Activated T-cell treated with anti-CD3 and anti-CD28 coated beads, Interleukin-2, amount 50 U/mL, for 24 hours (primary cell): ENCODE results near the gene CREBZF.

Source experiments
- DNase-seq: peaks from one replicate; pipeline ENCODE4 v3.0.0-alpha.2; 2020
- H3K27ac Mint-ChIP-seq: 2 replicates; pipeline ENCODE4 v1.8.0; 2020; ENCODE audit warnings: mild to moderate bottlenecking, mixed read lengths
- H3K27me3 Mint-ChIP-seq: 2 replicates; pipeline ENCODE4 v1.8.0; 2020; ENCODE audit warnings: mixed read lengths
- H3K36me3 Mint-ChIP-seq: 2 replicates; pipeline ENCODE4 v1.8.0; 2020; ENCODE audit warnings: low read depth, mixed read lengths
- H3K4me1 Mint-ChIP-seq: 2 replicates; pipeline ENCODE4 v1.8.0; 2020; ENCODE audit warnings: low read depth, mixed read lengths
- H3K4me3 Mint-ChIP-seq: 2 replicates; pipeline ENCODE4 v1.8.0; 2020; ENCODE audit warnings: mild to moderate bottlenecking, moderate library complexity, mixed read lengths
- H3K9me3 Mint-ChIP-seq: 2 replicates; pipeline ENCODE4 v1.8.0; 2020; ENCODE audit warnings: mixed read lengths

Gene CREBZF

DNA sequence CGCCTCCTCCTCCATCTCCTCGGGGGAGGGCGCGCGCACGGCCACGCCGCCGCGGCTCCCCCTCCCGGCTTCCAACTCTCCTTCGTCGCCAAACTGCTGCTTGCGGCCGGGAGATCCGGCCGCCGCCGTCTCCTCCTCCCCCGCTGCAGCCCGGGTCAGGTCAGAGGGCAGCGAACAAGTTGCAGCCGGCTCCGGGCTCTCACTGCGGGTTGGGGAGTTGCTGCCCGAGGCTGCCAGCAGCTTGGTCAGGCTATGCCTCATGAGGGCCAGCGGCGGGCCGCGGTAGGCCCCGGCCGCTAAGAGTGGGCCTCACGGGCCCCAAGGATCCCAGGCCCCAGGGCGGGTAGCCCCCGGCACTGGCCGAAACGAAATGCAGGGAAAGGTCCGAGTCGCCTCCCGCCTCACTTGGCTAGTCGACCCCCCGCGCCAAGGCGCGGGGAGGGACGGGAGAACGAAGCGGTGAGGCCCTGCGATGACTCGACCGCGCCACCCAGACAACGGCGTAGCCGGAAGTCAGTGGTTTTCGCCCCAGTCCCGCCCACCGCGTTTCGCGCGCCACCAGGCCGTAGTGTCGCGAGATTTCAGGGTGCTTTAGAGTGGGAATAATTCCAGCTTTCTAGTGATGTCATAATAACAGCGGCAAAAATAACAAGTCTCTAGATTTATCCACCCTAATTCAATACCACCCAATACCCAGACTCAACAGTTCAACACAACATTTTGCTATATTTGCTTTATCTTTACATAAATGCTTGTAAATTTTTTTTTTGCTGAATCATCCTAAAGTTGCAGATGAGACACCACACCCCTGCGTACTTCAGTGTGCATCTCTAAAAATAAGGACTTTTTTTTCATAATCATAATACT lies at the start of gene CREBZF:
CREBZF (minus strand) TSS at position 515 of the 867 bp plus-strand sequence; CDS start at position 261, 254 bp downstream.
- H3K4me3 Mint-ChIP-seq: peak within 1 kb of the TSS; percentile 99
- H3K9me3 Mint-ChIP-seq: no peaks in the 10 kb centered on the region
- peak within 1 kb of the TSS; percentile 98 for H3K27ac Mint-ChIP-seq
- H3K27me3 Mint-ChIP-seq: no peaks in the 10 kb centered on the region
- peaks cover 47% of the 10 kb centered on the region for H3K36me3 Mint-ChIP-seq
- DNase-seq: peak; percentile 96
- peaks cover 30% of the 10 kb centered on the region for H3K4me1 Mint-ChIP-seq

DNA sequence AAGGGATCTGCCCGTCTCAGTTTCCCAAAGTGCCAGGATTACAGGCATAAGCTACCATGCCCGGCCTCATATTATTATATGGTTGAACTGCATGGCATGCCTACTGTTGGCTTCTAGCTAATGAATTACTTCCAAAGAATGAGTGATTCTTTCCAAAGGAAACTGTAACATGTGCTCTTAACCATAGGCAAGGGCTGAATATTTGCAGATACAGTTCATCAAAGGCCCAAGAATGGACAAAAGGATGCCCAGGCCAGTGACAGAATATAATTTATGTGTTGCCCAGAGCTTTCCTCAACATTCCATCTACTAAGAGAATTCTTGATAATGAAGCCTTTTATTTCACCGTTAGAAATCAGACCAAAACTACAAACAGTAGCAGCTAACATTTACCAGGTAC lies 48.0 kb upstream of the CREBZF start:
- no peak for DNase-seq
- H3K27me3 Mint-ChIP-seq: no peaks in the 10 kb centered on the region
- H3K4me3 Mint-ChIP-seq: no peak overlapping the region
- no peaks in the 10 kb centered on the region for H3K9me3 Mint-ChIP-seq
- H3K4me1 Mint-ChIP-seq: peaks cover 15% of the 10 kb centered on the region
- H3K27ac Mint-ChIP-seq: no peak overlapping the region
- H3K36me3 Mint-ChIP-seq: no peaks in the 10 kb centered on the region

GRCh38 chr11:85710917-85711316 lies 46.0 kb upstream of the CREBZF start:
- H3K27me3 Mint-ChIP-seq: no peaks in the 10 kb centered on the region
- no peak overlapping the region for H3K27ac Mint-ChIP-seq

GRCh38 chr11:85709941-85710702 lies 45.2 kb upstream of the CREBZF start:
- no peak overlapping the region for H3K4me3 Mint-ChIP-seq

More at GRCh38 chr11:85710917-85711316, 46.0 kb upstream of the CREBZF start:
- DNase-seq: no peak
- no peaks in the 10 kb centered on the region for H3K9me3 Mint-ChIP-seq
- no peak overlapping the region for H3K4me3 Mint-ChIP-seq
- peaks cover 2% of the 10 kb centered on the region for H3K4me1 Mint-ChIP-seq
- H3K36me3 Mint-ChIP-seq: no peaks in the 10 kb centered on the region

DNA sequence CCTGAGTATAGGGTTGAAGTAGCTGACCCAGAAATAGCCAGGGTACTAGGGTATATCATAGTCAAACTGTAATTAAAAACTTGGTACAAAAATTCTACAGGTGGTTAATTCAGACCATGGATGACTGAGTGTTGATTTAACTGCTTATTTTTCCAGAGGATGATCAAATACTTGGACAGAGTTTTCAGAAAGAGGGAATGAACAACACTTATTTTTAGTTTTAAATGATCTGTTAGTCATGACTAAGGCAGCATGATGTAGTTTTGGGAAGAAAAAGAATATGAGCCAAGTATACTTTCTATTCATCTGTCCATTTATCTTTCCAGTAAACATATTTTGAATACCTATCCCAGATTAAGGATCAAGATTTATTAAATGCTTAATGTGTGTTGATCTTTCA lies 40.9 kb upstream of the CREBZF start:
- no peak overlapping the region for H3K4me3 Mint-ChIP-seq
- no peaks in the 10 kb centered on the region for H3K27me3 Mint-ChIP-seq
- H3K27ac Mint-ChIP-seq: no peak overlapping the region
- H3K4me1 Mint-ChIP-seq: peaks cover 2% of the 10 kb centered on the region
- peaks cover 4% of the 10 kb centered on the region for H3K36me3 Mint-ChIP-seq
- H3K9me3 Mint-ChIP-seq: no peaks in the 10 kb centered on the region
- DNase-seq: no peak

More at GRCh38 chr11:85709941-85710702, 45.2 kb upstream of the CREBZF start:
- H3K4me1 Mint-ChIP-seq: peaks cover 2% of the 10 kb centered on the region
- no peak overlapping the region for H3K27ac Mint-ChIP-seq
- DNase-seq: no peak
- no peaks in the 10 kb centered on the region for H3K27me3 Mint-ChIP-seq
- H3K9me3 Mint-ChIP-seq: no peaks in the 10 kb centered on the region
- H3K36me3 Mint-ChIP-seq: no peaks in the 10 kb centered on the region

DNA sequence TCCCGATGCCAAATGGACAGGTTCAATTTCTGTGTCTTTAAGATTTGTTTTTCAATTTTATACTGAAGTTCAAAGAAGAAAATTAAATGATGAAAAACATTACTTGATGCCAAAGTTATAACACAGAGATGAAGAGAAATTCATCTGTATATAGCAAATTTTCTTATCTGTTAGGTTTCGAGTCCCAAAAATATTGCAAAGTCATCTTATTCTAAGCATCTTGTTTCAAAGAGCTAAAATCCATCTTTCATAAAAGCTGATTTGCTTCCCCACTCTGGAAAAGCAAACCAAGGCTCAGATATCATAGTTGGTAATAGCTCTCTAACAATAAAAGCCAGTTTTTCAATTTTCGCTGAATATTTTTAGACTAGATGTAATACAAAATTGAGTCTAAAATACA lies 40.0 kb upstream of the CREBZF start:
- Mint-ChIP-seq H3K27me3 (no peaks in the 10 kb centered on the region), H3K4me1 (peaks cover 11% of the 10 kb centered on the region), H3K9me3 (no peaks in the 10 kb centered on the region), H3K36me3 (peaks cover 4% of the 10 kb centered on the region), H3K4me3 (no peak overlapping the region), H3K27ac (no peak overlapping the region)
- DNase-seq: no peak

DNA sequence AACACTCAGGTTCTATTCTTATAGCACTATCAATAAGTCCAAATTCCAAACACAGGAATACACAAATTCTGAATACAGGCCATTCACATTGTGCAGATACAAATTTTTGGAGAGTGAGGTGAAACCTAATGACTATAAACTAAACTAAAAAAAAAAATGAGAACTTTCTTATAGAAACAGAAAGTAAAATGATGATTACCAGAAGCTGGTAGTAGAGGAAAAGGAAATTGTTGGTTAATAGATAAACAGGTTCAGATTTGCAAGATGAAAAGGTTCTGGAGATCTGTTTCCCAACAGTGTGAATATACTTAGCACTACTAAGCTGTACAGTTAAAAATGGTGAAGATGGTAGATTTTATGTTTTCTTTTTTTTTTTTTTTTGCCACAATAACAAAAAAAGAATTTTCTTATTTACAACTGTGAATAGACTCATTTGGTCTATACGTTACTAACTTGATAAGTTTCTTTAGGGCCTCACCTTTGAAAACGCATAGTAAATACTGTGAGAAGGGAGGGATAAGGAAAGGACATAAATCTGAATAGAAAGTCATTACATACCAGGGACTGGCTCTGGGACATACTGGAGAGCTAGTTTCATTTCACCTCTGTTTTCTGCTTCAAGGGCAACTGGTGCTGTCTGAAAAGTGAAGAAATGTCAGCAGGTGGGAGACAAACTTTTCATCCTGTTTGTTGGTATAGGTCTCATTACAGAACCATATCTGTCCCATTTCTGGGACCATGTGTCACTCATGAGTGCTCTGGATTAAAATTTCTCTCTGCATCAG lies 35.2 kb upstream of the CREBZF start:
- no peaks in the 10 kb centered on the region for H3K9me3 Mint-ChIP-seq
- peaks cover 6% of the 10 kb centered on the region for H3K36me3 Mint-ChIP-seq
- H3K4me3 Mint-ChIP-seq: peak overlapping the region; percentile 36
- DNase-seq: no peak
- H3K4me1 Mint-ChIP-seq: peaks cover 37% of the 10 kb centered on the region
- H3K27ac Mint-ChIP-seq: peak overlapping the region; percentile 78
- no peaks in the 10 kb centered on the region for H3K27me3 Mint-ChIP-seq

GRCh38 chr11:85698195-85698594 lies 33.3 kb upstream of the CREBZF start:
- H3K9me3 Mint-ChIP-seq: no peaks in the 10 kb centered on the region
- DNase-seq: no peak
- no peak overlapping the region for H3K4me3 Mint-ChIP-seq
- peaks cover 3% of the 10 kb centered on the region for H3K36me3 Mint-ChIP-seq
- H3K27ac Mint-ChIP-seq: peak overlapping the region; percentile 16
- H3K4me1 Mint-ChIP-seq: peaks cover 40% of the 10 kb centered on the region
- no peaks in the 10 kb centered on the region for H3K27me3 Mint-ChIP-seq

DNA sequence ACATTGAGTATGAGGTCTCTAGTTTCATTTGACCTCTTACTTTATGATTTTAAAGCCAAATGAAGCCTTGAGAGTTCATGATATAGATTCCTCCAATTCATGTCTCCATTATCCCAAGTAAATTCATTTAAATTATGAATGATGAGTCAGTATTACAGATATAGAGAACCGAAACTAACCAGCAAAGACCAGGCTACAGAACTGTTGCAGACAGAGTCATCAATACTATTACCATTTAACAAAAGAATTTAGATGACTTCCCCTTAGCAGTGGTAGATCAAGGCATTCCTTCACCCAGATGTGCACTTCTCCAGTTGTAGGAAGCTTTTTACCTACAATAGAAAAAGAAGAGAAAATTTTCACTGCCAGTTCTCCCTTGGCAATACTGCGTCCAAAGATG lies 32.8 kb upstream of the CREBZF start:
- H3K27ac Mint-ChIP-seq: no peak overlapping the region
- no peaks in the 10 kb centered on the region for H3K9me3 Mint-ChIP-seq
- peaks cover 5% of the 10 kb centered on the region for H3K36me3 Mint-ChIP-seq
- DNase-seq: no peak
- no peaks in the 10 kb centered on the region for H3K27me3 Mint-ChIP-seq
- no peak overlapping the region for H3K4me3 Mint-ChIP-seq
- peaks cover 40% of the 10 kb centered on the region for H3K4me1 Mint-ChIP-seq

- Mint-ChIP-seq H3K4me3 (no peak overlapping the region), H3K9me3 (no peaks in the 10 kb centered on the region), H3K27me3 (no peaks in the 10 kb centered on the region), H3K4me1 (peaks cover 35% of the 10 kb centered on the region), H3K27ac (no peak overlapping the region), H3K36me3 (peaks cover 5% of the 10 kb centered on the region)
- no peak for DNase-seq
Observed at GRCh38 chr11:85695546-85695945, 30.6 kb upstream of the CREBZF start.

DNA sequence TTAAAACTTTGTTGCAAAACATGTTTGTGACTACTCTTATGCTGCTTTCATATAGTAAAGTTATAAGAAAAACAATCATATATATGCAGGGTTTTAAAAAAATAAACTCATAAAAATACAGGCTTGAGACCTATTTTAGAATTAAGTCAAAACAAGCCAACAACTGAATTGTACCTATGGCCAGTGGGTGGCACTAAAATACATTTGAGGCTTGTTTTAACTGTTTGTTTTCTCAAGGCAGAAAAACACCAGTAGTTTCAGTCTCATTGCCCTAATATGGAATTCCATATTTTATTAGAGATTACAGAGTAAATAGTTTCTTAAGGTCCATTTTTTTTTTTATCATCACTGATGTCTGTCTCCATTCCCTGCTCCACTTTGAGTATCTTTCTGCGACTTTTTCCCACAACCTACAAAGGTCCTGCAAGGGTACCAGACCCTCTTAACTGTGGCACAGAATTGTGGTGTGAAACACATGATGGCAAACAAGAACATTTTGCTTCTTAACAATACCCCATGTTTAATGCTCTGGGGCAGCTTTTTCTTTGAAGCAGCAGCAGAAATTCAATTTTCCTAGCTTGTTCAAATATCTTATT lies 29.6 kb upstream of the CREBZF start:
- peaks cover 24% of the 10 kb centered on the region for H3K4me1 Mint-ChIP-seq
- no peak overlapping the region for H3K27ac Mint-ChIP-seq
- H3K9me3 Mint-ChIP-seq: no peaks in the 10 kb centered on the region
- H3K36me3 Mint-ChIP-seq: peaks cover 5% of the 10 kb centered on the region
- no peaks in the 10 kb centered on the region for H3K27me3 Mint-ChIP-seq
- H3K4me3 Mint-ChIP-seq: no peak overlapping the region
- DNase-seq: no peak

DNA sequence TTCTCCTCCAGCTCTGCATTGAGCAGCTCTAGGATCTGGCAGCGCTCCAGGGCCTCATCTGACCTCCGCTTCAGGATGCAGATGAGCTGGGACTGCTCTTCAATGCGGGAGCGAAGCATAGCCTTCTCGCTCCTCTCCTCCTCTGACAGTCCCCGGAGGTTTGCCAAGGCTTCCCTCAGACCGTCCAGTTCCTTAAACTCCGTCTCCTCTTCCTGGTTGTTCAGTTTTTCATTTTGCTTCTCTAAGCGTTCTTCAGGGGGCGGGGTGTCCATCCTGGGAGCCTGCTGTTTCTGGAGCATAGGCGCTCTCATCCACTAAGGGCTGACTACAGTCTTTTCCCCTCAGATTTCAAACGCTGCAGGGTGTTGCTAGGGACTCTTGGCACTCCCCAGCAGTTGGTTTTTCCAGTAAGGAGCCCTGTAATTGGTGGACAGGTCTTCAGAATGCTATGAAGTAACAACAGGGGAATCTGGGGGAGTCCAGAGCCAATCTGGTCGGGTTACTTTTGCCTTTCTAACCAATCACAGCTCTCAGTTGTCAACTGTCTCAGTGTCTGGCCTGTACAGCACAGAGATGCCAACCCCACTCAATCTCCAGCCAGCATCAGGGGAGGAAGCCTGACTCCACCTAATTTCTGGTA lies 21.0 kb upstream of the CREBZF start, which contains the start of gene CCDC89:
CCDC89 (minus strand) TSS at position 376 of the 640 bp plus-strand sequence; CDS start at position 311, 65 bp downstream.
- Mint-ChIP-seq H3K27ac (no peak within 1 kb of the TSS), H3K9me3 (no peaks in the 10 kb centered on the region), H3K4me1 (peaks cover 17% of the 10 kb centered on the region), H3K27me3 (no peaks in the 10 kb centered on the region), H3K4me3 (no peak within 1 kb of the TSS), H3K36me3 (no peaks in the 10 kb centered on the region)
- DNase-seq: no peak

DNA sequence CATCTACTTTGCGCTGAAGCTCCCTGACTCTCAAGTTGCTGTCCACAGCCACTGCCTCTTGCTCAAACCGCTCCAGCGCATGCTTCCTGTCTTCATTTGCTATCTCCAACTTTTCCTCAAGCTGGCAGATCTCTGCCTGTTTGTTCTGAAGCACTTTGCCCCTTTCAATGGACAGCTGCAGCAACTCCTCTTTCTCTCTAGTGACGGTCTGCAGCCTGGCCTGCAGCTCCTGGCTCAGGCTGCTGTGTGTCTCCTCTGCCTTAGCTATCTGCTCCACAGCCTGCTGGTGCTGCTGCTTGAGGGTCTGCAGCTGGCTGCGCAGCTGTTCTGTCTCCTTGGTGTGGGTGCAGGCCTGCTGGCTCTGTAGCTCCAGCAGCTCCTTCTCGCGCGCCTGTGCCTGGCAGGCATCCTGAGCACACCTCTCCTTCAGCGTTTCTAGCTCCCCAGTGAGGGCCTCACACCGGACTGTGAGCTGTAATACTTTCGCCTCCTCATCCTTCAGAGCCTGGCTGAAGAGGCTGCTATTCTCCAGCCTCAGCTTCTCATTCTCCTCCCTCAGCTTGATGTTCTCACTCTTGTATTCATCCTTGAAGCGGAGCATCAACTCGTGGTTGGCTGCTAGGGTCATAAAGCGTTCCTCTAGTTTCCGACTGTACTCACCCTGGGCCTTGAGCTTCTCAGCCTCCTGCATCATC lies 20.3 kb upstream of the CREBZF start:
- Mint-ChIP-seq H3K27me3 (no peaks in the 10 kb centered on the region), H3K27ac (no peak overlapping the region)

More for the DNA sequence above, 20.3 kb upstream of the CREBZF start:
- no peak for DNase-seq
- no peaks in the 10 kb centered on the region for H3K9me3 Mint-ChIP-seq
- H3K4me3 Mint-ChIP-seq: no peak overlapping the region
- peaks cover 17% of the 10 kb centered on the region for H3K4me1 Mint-ChIP-seq
- no peaks in the 10 kb centered on the region for H3K36me3 Mint-ChIP-seq
